ENCODE measurements around the gene COL4A5.

Gene COL4A5

DNA sequence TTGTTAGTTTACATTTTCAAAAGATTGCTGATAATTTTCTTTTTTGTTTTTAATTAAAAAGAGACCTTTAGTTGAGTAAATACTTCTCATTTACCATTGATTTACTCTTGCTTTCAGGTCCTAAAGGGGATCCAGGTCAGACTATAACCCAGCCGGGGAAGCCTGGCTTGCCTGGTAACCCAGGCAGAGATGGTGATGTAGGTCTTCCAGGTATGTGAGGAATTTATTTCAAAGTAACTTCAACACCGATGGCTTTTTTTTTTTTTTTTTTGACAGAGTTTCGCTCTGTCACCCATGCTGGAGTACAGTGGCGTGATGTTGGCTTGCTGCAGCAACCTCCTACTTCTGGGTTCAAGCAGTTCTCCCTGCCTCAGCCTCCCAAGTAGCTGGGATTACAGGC lies 161.6 kb downstream of the COL4A5 start:
- no peak overlapping the region for H2AFZ ChIP-seq
- no peaks in the 10 kb centered on the region for H3K9me3 ChIP-seq (ENCODE audit: control insufficient read depth, low read length)
- no peaks in the 10 kb centered on the region for H3K79me2 ChIP-seq
- TF ChIP-seq, protein P1, sequence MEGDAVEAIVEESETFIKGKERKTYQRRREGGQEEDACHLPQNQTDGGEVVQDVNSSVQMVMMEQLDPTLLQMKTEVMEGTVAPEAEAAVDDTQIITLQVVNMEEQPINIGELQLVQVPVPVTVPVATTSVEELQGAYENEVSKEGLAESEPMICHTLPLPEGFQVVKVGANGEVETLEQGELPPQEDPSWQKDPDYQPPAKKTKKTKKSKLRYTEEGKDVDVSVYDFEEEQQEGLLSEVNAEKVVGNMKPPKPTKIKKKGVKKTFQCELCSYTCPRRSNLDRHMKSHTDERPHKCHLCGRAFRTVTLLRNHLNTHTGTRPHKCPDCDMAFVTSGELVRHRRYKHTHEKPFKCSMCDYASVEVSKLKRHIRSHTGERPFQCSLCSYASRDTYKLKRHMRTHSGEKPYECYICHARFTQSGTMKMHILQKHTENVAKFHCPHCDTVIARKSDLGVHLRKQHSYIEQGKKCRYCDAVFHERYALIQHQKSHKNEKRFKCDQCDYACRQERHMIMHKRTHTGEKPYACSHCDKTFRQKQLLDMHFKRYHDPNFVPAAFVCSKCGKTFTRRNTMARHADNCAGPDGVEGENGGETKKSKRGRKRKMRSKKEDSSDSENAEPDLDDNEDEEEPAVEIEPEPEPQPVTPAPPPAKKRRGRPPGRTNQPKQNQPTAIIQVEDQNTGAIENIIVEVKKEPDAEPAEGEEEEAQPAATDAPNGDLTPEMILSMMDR (IDR thresholded peaks at IDR 0.05) = no peak
- H3K4me2 ChIP-seq (ENCODE audit: low read length) = no peak overlapping the region
- no peak overlapping the region for H3K27ac ChIP-seq
- H3K9ac ChIP-seq = no peak overlapping the region
- no peaks in the 10 kb centered on the region for H3K4me1 ChIP-seq
- H3K36me3 ChIP-seq (ENCODE audit: control insufficient read depth, insufficient read depth, low read length) = no peaks in the 10 kb centered on the region
- no peak overlapping the region for H3K4me3 ChIP-seq (ENCODE audit: low read depth, low read length)
- no peaks in the 10 kb centered on the region for H3K27me3 ChIP-seq (ENCODE audit: control insufficient read depth, insufficient read depth, low read length)

DNA sequence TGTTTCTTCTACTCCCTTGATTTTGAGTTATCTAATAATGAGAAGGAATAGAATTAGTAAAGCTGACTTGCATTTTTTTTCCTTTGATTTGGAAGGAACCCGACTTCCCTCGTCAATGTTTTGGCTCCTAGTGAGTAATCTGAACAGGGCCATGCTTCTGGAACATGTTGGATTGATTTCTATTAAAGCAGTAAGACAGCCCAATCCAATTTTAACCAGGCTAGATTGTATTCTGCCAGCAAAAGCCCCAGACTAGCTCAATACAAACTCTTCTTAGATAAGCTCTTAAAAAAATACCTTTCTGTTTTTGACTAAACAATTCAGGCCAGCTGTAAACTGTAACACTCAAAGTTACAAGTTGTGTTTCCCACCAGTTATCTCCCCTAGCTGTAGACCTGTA lies 170.5 kb downstream of the COL4A5 start:
- H3K4me2 ChIP-seq (ENCODE audit: low read length) = no peak overlapping the region
- no peaks in the 10 kb centered on the region for H3K79me2 ChIP-seq
- no peak overlapping the region for H2AFZ ChIP-seq
- H3K4me1 ChIP-seq = no peaks in the 10 kb centered on the region
- H3K9ac ChIP-seq = no peak overlapping the region
- TF ChIP-seq, protein P1 (IDR thresholded peaks at IDR 0.05) = no peak
- no peak overlapping the region for H3K4me3 ChIP-seq (ENCODE audit: low read depth, low read length)
- no peaks in the 10 kb centered on the region for H3K9me3 ChIP-seq (ENCODE audit: control insufficient read depth, low read length)
- no peak overlapping the region for H3K27ac ChIP-seq
- no peaks in the 10 kb centered on the region for H3K36me3 ChIP-seq (ENCODE audit: control insufficient read depth, insufficient read depth, low read length)
- no peaks in the 10 kb centered on the region for H3K27me3 ChIP-seq (ENCODE audit: control insufficient read depth, insufficient read depth, low read length)

DNA sequence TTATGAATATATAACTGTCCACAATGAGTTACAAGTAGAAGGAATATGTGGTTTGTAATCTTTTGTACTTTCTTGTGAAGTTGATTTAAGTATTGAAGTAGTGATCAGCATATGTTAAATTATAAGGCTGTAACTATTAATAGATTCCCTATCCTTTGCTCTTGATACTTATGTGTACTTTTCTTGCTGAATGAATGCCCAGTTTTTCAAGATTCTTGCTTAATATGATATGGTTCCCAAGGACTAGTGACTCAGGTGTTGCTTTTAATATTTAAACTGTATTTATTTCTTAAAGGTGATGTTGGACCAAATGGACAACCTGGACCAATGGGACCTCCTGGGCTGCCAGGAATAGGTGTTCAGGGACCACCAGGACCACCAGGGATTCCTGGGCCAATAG lies 175.0 kb downstream of the COL4A5 start:
- H3K4me1 ChIP-seq = no peaks in the 10 kb centered on the region
- H2AFZ ChIP-seq = no peak overlapping the region
- H3K9me3 ChIP-seq (ENCODE audit: control insufficient read depth, low read length) = no peaks in the 10 kb centered on the region
- no peak overlapping the region for H3K9ac ChIP-seq
- H3K27me3 ChIP-seq (ENCODE audit: control insufficient read depth, insufficient read depth, low read length) = no peaks in the 10 kb centered on the region
- TF ChIP-seq, protein P1 (IDR thresholded peaks at IDR 0.05) = no peak
- H3K4me3 ChIP-seq (ENCODE audit: low read depth, low read length) = no peak overlapping the region
- H3K4me2 ChIP-seq (ENCODE audit: low read length) = no peak overlapping the region
- no peaks in the 10 kb centered on the region for H3K36me3 ChIP-seq (ENCODE audit: control insufficient read depth, insufficient read depth, low read length)
- H3K79me2 ChIP-seq = no peaks in the 10 kb centered on the region
- no peak overlapping the region for H3K27ac ChIP-seq

DNA sequence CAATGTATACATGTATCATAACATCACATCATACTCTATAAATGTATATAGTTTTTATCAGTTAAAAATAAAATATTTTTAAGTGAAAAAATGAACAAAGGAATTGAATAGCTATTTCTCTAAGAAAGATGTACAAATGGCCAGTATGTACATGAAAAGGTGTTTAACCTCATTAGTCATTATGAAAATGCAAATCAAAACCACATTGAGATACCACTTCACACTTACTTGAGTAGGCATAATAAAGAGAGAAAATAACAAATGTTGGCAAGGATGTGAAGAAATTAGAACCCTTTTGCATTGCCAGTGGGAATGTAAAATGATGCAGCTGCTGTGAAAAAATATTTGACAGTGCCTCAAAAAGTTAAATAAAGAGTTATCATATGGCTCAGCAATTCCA lies 201.2 kb downstream of the COL4A5 start:
- TF ChIP-seq, protein P1 (IDR thresholded peaks at IDR 0.05) = no peak
- Histone ChIP-seq H3K27ac (no peak overlapping the region), H3K4me3 (ENCODE audit: low read depth, low read length) (no peak overlapping the region), H3K9ac (no peak overlapping the region), H3K4me2 (ENCODE audit: low read length) (no peak overlapping the region), H3K79me2 (no peaks in the 10 kb centered on the region), H3K9me3 (ENCODE audit: control insufficient read depth, low read length) (no peaks in the 10 kb centered on the region), H3K27me3 (ENCODE audit: control insufficient read depth, insufficient read depth, low read length) (no peaks in the 10 kb centered on the region), H3K36me3 (ENCODE audit: control insufficient read depth, insufficient read depth, low read length) (no peaks in the 10 kb centered on the region), H2AFZ (no peak overlapping the region), H3K4me1 (no peaks in the 10 kb centered on the region)

DNA sequence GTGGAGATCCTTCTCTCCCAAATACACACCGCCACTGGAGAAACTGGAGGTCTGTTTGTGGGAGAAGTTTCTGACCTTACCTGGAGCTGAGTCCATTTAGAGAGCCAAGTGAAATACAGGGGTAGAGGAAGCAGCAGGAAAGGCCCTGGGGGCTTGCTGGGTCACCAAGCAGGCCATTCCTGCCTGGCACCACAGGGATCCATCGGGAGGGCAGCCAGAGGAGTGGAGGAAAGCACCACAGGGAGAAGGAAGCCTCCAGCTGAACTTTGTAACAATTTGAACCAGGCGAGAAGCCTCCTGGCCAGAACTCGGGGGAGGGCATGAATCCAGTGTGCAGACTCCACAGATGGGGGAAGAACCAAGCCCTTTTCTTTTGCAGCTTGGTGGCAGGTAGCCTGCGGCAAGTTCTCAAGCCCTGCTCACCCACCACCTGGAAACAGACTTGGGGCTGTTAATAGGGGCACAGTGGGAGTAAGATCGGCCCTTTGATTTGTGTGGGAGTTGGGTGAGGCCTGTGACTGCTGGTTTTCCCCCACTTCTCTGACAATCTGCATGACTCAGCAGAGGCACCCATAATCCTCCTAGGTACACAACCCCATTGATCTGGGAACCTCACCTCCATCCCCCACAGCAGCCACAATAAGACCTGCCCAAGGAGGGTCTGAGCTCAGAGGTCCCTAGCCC lies 202.1 kb downstream of the COL4A5 start:
- H3K79me2 ChIP-seq = no peaks in the 10 kb centered on the region
- H3K36me3 ChIP-seq (ENCODE audit: control insufficient read depth, insufficient read depth, low read length) = no peaks in the 10 kb centered on the region
- no peaks in the 10 kb centered on the region for H3K4me1 ChIP-seq
- H3K27ac ChIP-seq = no peak overlapping the region
- no peak overlapping the region for H3K4me2 ChIP-seq (ENCODE audit: low read length)
- TF ChIP-seq, protein P1 (IDR thresholded peaks at IDR 0.05) = no peak
- H3K4me3 ChIP-seq (ENCODE audit: low read depth, low read length) = no peak overlapping the region
- H2AFZ ChIP-seq = no peak overlapping the region
- H3K9ac ChIP-seq = no peak overlapping the region
- H3K9me3 ChIP-seq (ENCODE audit: control insufficient read depth, low read length) = no peaks in the 10 kb centered on the region
- no peaks in the 10 kb centered on the region for H3K27me3 ChIP-seq (ENCODE audit: control insufficient read depth, insufficient read depth, low read length)
